Measurements from ENCODE around the gene ISL2.

- TF ChIP-seq CTCF (conservative IDR thresholded peaks at IDR 0.05; ENCODE audit: low read length) = no peak
- no peak for TF ChIP-seq EZH2phosphoT487 (IDR thresholded peaks at IDR 0.05; ENCODE audit: borderline replicate concordance)
These were observed 8.4 kb upstream of the ISL2 start for GRCh38 chr15:76328106-76328696.
